H9 (cell line): ENCODE measurements around the gene NR2F2. TPM values are rescaled to one million over a fixed set of nuclear protein-coding genes. Genes with fewer than 3 reads are reported as not detected.

Experiments
- DNase-seq: peaks from one replicate; pipeline ENCODE4 v3.0.0-alpha.2; 2017
- H2AFZ ChIP-seq: one replicate; pipeline ENCODE4 v1.6.1; 2013; ENCODE audit warnings: mild to moderate bottlenecking, low read length, control low read depth, moderate library complexity
- H2AK5ac ChIP-seq: 2 replicates; pipeline ENCODE4 v1.6.1; 2013; ENCODE audit warnings: low read length, control low read depth, mixed read lengths; ENCODE audit not compliant: insufficient read length
- H2BK120ac ChIP-seq: one replicate; pipeline ENCODE4 v1.6.1; 2013; ENCODE audit warnings: low read depth, mild to moderate bottlenecking, low read length, control low read depth, inconsistent platforms; ENCODE audit not compliant: poor library complexity, severe bottlenecking
- H2BK12ac ChIP-seq: 2 replicates; pipeline ENCODE4 v1.6.1; 2013; ENCODE audit warnings: low read length, control low read depth, mixed read lengths, low read depth; ENCODE audit not compliant: insufficient read length
- H2BK15ac ChIP-seq: 2 replicates; pipeline ENCODE4 v1.6.1; 2013; ENCODE audit warnings: low read depth, low read length, control low read depth
- H2BK20ac ChIP-seq: one replicate; pipeline ENCODE4 v1.6.1; 2013; ENCODE audit warnings: low read depth, mild to moderate bottlenecking, low read length, control low read depth, inconsistent platforms; ENCODE audit not compliant: poor library complexity, severe bottlenecking
- H2BK5ac ChIP-seq: 2 replicates; pipeline ENCODE4 v1.6.1; 2013; ENCODE audit warnings: low read length, control low read depth, mixed read lengths; ENCODE audit not compliant: insufficient read length
- H3K14ac ChIP-seq: 2 replicates; pipeline ENCODE4 v1.6.1; 2013; ENCODE audit warnings: low read length, control low read depth; ENCODE audit not compliant: insufficient read depth
- H3K18ac ChIP-seq: 2 replicates; pipeline ENCODE4 v1.6.1; 2013; ENCODE audit warnings: low read depth, mild to moderate bottlenecking, mixed read lengths, low read length, control low read depth; ENCODE audit not compliant: insufficient read length
- H3K23ac ChIP-seq: 2 replicates; pipeline ENCODE4 v1.6.1; 2013; ENCODE audit warnings: low read length, control low read depth, mixed read lengths, low read depth; ENCODE audit not compliant: insufficient read length
- H3K23me2 ChIP-seq: 2 replicates; pipeline ENCODE4 v1.6.1; 2013; ENCODE audit warnings: low read depth, mild to moderate bottlenecking, mixed read lengths, low read length, control low read depth; ENCODE audit not compliant: insufficient read length, poor library complexity, severe bottlenecking
- H3K27ac ChIP-seq: 2 replicates; pipeline ENCODE4 v1.5.1; 2013; ENCODE audit warnings: low read length, control low read depth, mixed read lengths, low read depth; ENCODE audit not compliant: insufficient read length
- H3K27me3 ChIP-seq: 2 replicates; pipeline ENCODE4 v1.6.1; 2013; ENCODE audit warnings: low read length, control low read depth, inconsistent platforms; ENCODE audit not compliant: insufficient read depth
- H3K4ac ChIP-seq: 2 replicates; pipeline ENCODE4 v1.6.1; 2013; ENCODE audit warnings: low read depth, mild to moderate bottlenecking, control low read depth, inconsistent platforms, low read length, moderate library complexity
- H3K4me1 ChIP-seq: 2 replicates; pipeline ENCODE4 v1.6.1; 2013; ENCODE audit warnings: low read length, control low read depth, inconsistent platforms; ENCODE audit not compliant: insufficient read depth
- H3K4me2 ChIP-seq: 2 replicates; pipeline ENCODE4 v1.6.1; 2013; ENCODE audit warnings: low read length, control low read depth, mixed read lengths; ENCODE audit not compliant: insufficient read length, insufficient read depth
- H3K56ac ChIP-seq: 2 replicates; pipeline ENCODE4 v1.6.1; 2013; ENCODE audit warnings: low read depth, mild to moderate bottlenecking, mixed read lengths, low read length, control low read depth; ENCODE audit not compliant: insufficient read length
- H3K79me1 ChIP-seq: 2 replicates; pipeline ENCODE4 v1.6.1; 2013; ENCODE audit warnings: low read depth, mild to moderate bottlenecking, moderate library complexity, low read length, control low read depth, inconsistent platforms; ENCODE audit not compliant: insufficient read depth, poor library complexity, severe bottlenecking
- H3K79me2 ChIP-seq: 2 replicates; pipeline ENCODE4 v1.6.1; 2013; ENCODE audit warnings: low read length, control low read depth, inconsistent platforms; ENCODE audit not compliant: insufficient read depth
- H3K9ac ChIP-seq: 2 replicates; pipeline ENCODE4 v1.6.1; 2013; ENCODE audit warnings: low read length, control low read depth, mixed read lengths; ENCODE audit not compliant: insufficient read length; ENCODE audit errors: extremely low read depth
- H3K9me3 ChIP-seq: one replicate; pipeline ENCODE4 v1.6.1; 2013; ENCODE audit warnings: low read depth, low read length, inconsistent platforms; ENCODE audit not compliant: control insufficient read depth
- H3T11ph ChIP-seq: one replicate; pipeline ENCODE4 v1.6.1; 2013; ENCODE audit warnings: mild to moderate bottlenecking, low read length, control low read depth, inconsistent platforms
- H4K20me1 ChIP-seq: one replicate; pipeline ENCODE4 v1.6.1; 2013; ENCODE audit not compliant: control insufficient read depth, insufficient read length, insufficient read depth
- H4K5ac ChIP-seq: 2 replicates; pipeline ENCODE4 v1.6.1; 2013; ENCODE audit warnings: low read depth, mild to moderate bottlenecking, mixed read lengths, low read length, control low read depth; ENCODE audit not compliant: insufficient read length
- H4K8ac ChIP-seq: replicated peaks from 2 replicates; pipeline ENCODE4 v1.6.1; 2013; ENCODE audit warnings: low read length, control low read depth, mixed read lengths, low read depth; ENCODE audit not compliant: insufficient read length
- H4K91ac ChIP-seq: 2 replicates; pipeline ENCODE4 v1.6.1; 2013; ENCODE audit warnings: low read depth, mild to moderate bottlenecking, moderate library complexity, mixed read lengths, low read length, control low read depth; ENCODE audit not compliant: insufficient read length
- H3K27ac Mint-ChIP-seq, 3 experiments: 2 replicates in 2 of 3; 3 replicates in 1 of 3; pipeline ENCODE4 v1.8.0; 2020 to 2021; ENCODE audit warnings: mixed read lengths in 3 of 3, mild to moderate bottlenecking in 1 of 3, moderate library complexity in 1 of 3
- H3K27me3 Mint-ChIP-seq: 2 replicates; pipeline ENCODE4 v1.8.0; 2021; ENCODE audit warnings: low read depth, mild to moderate bottlenecking, moderate library complexity, mixed read lengths
- H3K36me3 Mint-ChIP-seq, 3 experiments: 2 replicates in 2 of 3; 3 replicates in 1 of 3; pipeline ENCODE4 v1.8.0; 2020 to 2021; ENCODE audit warnings: low read depth in 3 of 3, mixed read lengths in 3 of 3; ENCODE audit not compliant: insufficient read depth in 1 of 3
- H3K4me1 Mint-ChIP-seq, 2 experiments: 2 replicates each; pipeline ENCODE4 v1.8.0; 2020; ENCODE audit warnings: mixed read lengths in 2 of 2
- H3K4me3 Mint-ChIP-seq, 2 experiments: 2 replicates in 1 of 2; 3 replicates in 1 of 2; pipeline ENCODE4 v1.8.0; 2020 to 2021; ENCODE audit warnings: mild to moderate bottlenecking in 2 of 2, mixed read lengths in 2 of 2, moderate library complexity in 1 of 2
- H3K9me3 Mint-ChIP-seq, 2 experiments: 2 replicates in 1 of 2; 3 replicates in 1 of 2; pipeline ENCODE4 v1.8.0; 2020; ENCODE audit warnings: mild to moderate bottlenecking in 2 of 2, mixed read lengths in 2 of 2, moderate library complexity in 1 of 2
- CTCF ChIP-seq: fragments of 200-600 bp; sonication (generic); conservative IDR thresholded peaks from 3 replicates; pipeline ENCODE4 v1.8.0; 2021; ENCODE audit warnings: antibody characterized with exemption, mild to moderate bottlenecking
- WGBS: extraction: QIAGEN DNeasy Blood & Tissue Kit; methylation state at CpG from one replicate; pipeline ENCODE4 v1.1.7; 2013; ENCODE audit warnings: missing lambda C conversion rate, low lambda C conversion rate, mixed read lengths; ENCODE audit not compliant: insufficient read length; ENCODE audit errors: extremely low coverage; 5-methylcytosine and 5-hydroxymethylcytosine counted together
- total RNA-seq: library from RNA; stranded (reverse); gene quantifications from 2 replicates; pipeline ENCODE4 v1.2.1, GENCODE V29; 2021

NR2F2 gene
- total RNA-seq, 1 experiment from 2014 or later, result 0.24 TPM

GRCh38 chr15:96369825-96370621, 39.5 kb downstream of the NR2F2 start:
- peaks cover 2 to 3% of the 10 kb centered on the region in 2 experiments; a peak in 2 of 5 replicates for H3K9me3 Mint-ChIP-seq
- H3K27ac ChIP-seq, result no peak overlapping the region
- no peak overlapping the region for H3K18ac ChIP-seq
- H4K8ac ChIP-seq, result no peak overlapping the region
- no peak overlapping the region for H3K9ac ChIP-seq
- 0 out of 3 replicates have a peak, but pooled peaks have one; percentile 21 for TF ChIP-seq CTCF
- H3K27me3 Mint-ChIP-seq, result no peaks in the 10 kb centered on the region; the same call in 1 of the 2 replicates
- no peak overlapping the region for H3T11ph ChIP-seq
- H2AFZ ChIP-seq, result no peak overlapping the region
- no CpG with 5 or more reads among the region's 22 CpGs for WGBS
- H2BK12ac ChIP-seq, result no peak overlapping the region
- no peaks in the 10 kb centered on the region for H3K79me2 ChIP-seq
- no peaks in the 10 kb centered on the region for H3K9me3 ChIP-seq
- no peak overlapping the region for H2AK5ac ChIP-seq
- peaks cover 14 to 48% of the 10 kb centered on the region in 2 experiments for H3K4me1 Mint-ChIP-seq
- H3K36me3 Mint-ChIP-seq, result no peaks in the 10 kb centered on the region; a peak in 1 of 7 replicates
- H3K14ac ChIP-seq, result no peak overlapping the region
- no peaks in the 10 kb centered on the region for H4K20me1 ChIP-seq
- H4K5ac ChIP-seq, result no peak overlapping the region
- peaks cover 73% of the 10 kb centered on the region for H3K27me3 ChIP-seq
- H3K4me3 Mint-ChIP-seq, result 0 out of 5 replicates have a peak overlapping the region, but pooled peaks of 1 of the 2 experiments have one; percentile 29
- H3K4me2 ChIP-seq, result no peak overlapping the region
- H3K23me2 ChIP-seq, result no peaks in the 10 kb centered on the region
- no peak overlapping the region for H2BK120ac ChIP-seq
- H2BK5ac ChIP-seq, result no peak overlapping the region
- no peaks in the 10 kb centered on the region for H3K4me1 ChIP-seq
- no peak overlapping the region for H2BK15ac ChIP-seq
- H3K56ac ChIP-seq, result no peak overlapping the region
- H3K79me1 ChIP-seq, result no peaks in the 10 kb centered on the region
- DNase-seq, result peak; percentile 63
- no peak overlapping the region for H3K4ac ChIP-seq
- no peak overlapping the region for H2BK20ac ChIP-seq
- no peak overlapping the region for H3K27ac Mint-ChIP-seq
- no peak overlapping the region for H4K91ac ChIP-seq
- no peak overlapping the region for H3K23ac ChIP-seq
